ENCODE results near the gene PAX6. TPM values are rescaled to one million over a fixed set of nuclear protein-coding genes. Genes with fewer than 3 reads are reported as not detected.

The PAX6 gene
- total and polyA plus RNA-seq, 12 donors, result 0.01 TPM; not detected in 11

DNA sequence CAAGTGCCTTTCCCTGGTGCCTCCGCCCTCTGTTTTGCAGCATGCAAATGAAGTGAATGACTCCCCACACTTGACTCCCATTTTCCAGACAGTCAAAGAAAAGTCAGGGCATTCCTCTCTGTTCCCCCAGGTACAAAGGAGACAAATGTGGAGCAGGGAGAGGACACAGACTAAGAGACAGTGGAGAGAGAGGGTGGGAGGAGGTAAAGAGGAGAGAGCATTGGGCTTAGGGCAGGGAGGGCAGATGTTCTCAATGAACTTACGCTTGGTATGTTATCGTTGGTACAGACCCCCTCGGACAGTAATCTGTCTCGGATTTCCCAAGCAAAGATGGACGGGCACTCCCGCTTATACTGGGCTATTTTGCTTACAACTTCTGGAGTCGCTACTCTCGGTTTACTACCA is 9.8 kb downstream of the PAX6 start:
- Histone ChIP-seq H3K27ac (no peak overlapping the region), H3K4me1 (peaks cover 7 to 58% (median 42%) of the 10 kb centered on the region in 9 donors), H3K9me3 (no peaks in the 10 kb centered on the region), H3K4me3 (no peak overlapping the region), H3K27me3 (peaks cover 71 to 100% (median 100%) of the 10 kb centered on the region in 7 donors), H3K36me3 (no peaks in the 10 kb centered on the region)
- ATAC-seq (no peak), DNase-seq (no peak)
- intact Hi-C loops (cut with DNase I), result no loop called here
- TF ChIP-seq, protein P1, sequence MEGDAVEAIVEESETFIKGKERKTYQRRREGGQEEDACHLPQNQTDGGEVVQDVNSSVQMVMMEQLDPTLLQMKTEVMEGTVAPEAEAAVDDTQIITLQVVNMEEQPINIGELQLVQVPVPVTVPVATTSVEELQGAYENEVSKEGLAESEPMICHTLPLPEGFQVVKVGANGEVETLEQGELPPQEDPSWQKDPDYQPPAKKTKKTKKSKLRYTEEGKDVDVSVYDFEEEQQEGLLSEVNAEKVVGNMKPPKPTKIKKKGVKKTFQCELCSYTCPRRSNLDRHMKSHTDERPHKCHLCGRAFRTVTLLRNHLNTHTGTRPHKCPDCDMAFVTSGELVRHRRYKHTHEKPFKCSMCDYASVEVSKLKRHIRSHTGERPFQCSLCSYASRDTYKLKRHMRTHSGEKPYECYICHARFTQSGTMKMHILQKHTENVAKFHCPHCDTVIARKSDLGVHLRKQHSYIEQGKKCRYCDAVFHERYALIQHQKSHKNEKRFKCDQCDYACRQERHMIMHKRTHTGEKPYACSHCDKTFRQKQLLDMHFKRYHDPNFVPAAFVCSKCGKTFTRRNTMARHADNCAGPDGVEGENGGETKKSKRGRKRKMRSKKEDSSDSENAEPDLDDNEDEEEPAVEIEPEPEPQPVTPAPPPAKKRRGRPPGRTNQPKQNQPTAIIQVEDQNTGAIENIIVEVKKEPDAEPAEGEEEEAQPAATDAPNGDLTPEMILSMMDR (IDR thresholded peaks at IDR 0.05), result no peak
- WGBS, 2 donors, result 8 to 15% methylated on average over 9 of the region's 9 CpGs

DNA sequence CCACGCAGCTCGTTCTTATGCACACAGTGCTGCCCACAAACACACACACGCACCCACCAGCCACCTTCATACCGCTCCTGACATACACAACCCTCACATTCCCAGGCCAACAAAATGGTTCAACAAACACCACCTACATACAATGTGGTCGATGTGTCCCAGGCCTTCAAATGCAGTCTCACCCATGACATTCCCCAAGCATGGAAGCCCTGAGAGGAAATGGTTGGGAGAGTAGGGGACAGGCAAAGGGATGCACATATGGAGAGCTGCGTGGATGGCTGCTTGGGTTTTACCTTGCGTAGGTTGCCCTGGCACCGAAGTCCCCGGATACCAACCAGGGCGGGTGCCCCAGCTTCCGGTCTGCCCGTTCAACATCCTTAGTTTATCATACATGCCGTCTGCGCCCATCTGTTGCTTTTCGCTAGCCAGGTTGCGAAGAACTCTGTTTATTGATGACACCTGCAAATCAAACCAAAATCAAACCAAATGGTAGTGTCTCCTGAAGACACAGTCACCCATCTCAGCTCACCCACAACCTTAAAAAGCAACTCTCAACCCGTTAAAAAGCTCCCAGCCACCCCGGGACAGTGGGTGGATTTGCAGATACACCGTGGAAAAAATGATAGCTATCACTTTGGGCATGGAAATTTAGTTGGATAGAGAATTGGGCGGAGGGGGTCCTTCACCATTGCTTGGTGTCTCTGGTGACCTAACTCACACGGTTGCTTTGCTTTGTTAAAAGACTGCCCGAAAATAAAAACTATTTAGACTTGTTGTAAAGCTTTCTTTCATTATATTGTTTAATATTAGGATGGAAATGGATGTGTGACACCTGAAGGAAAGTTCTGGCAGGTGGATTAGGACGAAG is 10.5 kb downstream of the PAX6 start:
- Histone ChIP-seq H3K27me3 (peaks cover 65 to 100% (median 100%) of the 10 kb centered on the region in 7 donors), H3K9me3 (no peaks in the 10 kb centered on the region), H3K27ac (no peak overlapping the region), H3K4me3 (no peak overlapping the region), H3K36me3 (no peaks in the 10 kb centered on the region), H3K4me1 (peaks cover 7 to 51% (median 36%) of the 10 kb centered on the region in 9 donors)
- intact Hi-C loops (cut with DNase I), result no loop called here
- ATAC-seq (no peak), DNase-seq (no peak)
- WGBS, 2 donors, result 7 to 9% methylated on average over 23 of the region's 23 CpGs
- TF ChIP-seq, protein P1 (IDR thresholded peaks at IDR 0.05), result no peak

DNA sequence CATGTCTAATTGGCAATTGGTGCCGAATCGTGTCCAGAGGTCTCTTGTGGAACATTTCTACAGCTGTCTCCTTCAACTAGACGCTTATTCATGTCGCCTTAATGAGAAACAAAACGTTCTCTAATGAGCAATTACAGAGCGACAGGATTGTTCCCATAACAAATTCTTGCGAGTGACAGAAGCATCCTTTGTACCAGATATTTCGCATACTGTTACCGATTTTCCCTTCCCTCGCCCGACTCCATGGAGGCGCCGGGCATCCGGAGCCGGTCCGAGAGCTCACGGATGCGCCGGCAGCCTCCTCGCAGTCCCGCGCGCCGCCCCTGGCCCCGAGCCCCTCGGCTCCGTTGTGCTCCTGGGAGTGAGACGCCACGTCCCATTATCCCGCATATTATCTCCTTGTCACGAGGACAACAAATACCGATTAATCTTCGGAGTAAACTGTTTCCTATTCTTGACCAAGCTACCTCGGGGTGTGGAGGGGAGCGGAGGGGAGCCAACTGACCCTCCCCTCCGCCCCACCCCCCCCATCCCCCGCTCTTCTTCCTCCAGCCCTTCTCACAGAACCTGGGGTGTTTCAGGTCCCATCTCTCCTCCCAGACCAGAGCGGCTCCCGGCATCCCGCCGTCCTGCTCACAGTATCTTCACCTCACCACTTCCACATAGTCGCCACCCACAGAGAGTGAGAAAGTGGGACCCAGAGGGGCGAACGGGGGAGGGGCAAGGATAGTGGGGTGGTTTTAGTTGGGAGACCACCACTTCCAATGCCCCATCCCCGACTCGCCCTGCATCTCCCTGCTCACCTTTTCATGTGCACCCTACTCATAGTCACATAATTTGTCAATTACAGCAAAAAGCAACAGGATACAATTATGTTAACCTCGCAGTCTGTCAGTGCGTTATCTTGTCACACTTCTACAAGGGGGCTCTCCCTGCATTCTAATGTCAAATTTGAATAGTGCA is 11.4 kb downstream of the PAX6 start:
- no peak for DNase-seq
- TF ChIP-seq, protein P1 (IDR thresholded peaks at IDR 0.05), result no peak
- intact Hi-C loops (cut with DNase I), result no loop called here
- H3K36me3 ChIP-seq, result no peaks in the 10 kb centered on the region
- H3K4me1 ChIP-seq, result peaks cover 7 to 42% (median 27%) of the 10 kb centered on the region in 9 donors
- ATAC-seq, result no peak
- H3K27ac ChIP-seq, result no peak overlapping the region
- 2 to 4% methylated on average over 48 of the region's 48 CpGs for WGBS, 2 donors
- peaks cover 55 to 100% (median 95%) of the 10 kb centered on the region in 7 donors for H3K27me3 ChIP-seq
- peak overlapping the region in 1 of 10 donors; percentile 2 for H3K4me3 ChIP-seq
- H3K9me3 ChIP-seq, result no peaks in the 10 kb centered on the region
